Parathyroid adenoma (tissue), 2 donors: Measurements from ENCODE around the gene ADORA1.
A peak's percentile ranks its signal among the peaks of the same experiment; 100 is the strongest.

Experiments used
- H2AFZ ChIP-seq: fragments of 300-600 bp; sonication (generic); one replicate; pipeline ENCODE4 v1.7.0; 2017; ENCODE audit warnings: antibody characterized with exemption, mild to moderate bottlenecking
- H3K27ac ChIP-seq: fragments of 300-600 bp; sonication (generic); one replicate; pipeline ENCODE4 v1.7.0; 2017
- H3K27me3 ChIP-seq: fragments of 300-600 bp; sonication (generic); one replicate; pipeline ENCODE4 v1.7.0; 2017; ENCODE audit warnings: low read length; ENCODE audit not compliant: control insufficient read depth, insufficient read depth
- H3K36me3 ChIP-seq: fragments of 300-600 bp; sonication (generic); one replicate; pipeline ENCODE4 v1.7.0; 2017; ENCODE audit warnings: low read length; ENCODE audit not compliant: control insufficient read depth, insufficient read depth
- H3K4me1 ChIP-seq: fragments of 300-600 bp; sonication (generic); one replicate; pipeline ENCODE4 v1.7.0; 2017; ENCODE audit warnings: control low read depth
- H3K4me2 ChIP-seq: fragments of 300-600 bp; sonication (generic); one replicate; pipeline ENCODE4 v1.7.0; 2017; ENCODE audit warnings: low read length
- H3K4me3 ChIP-seq: fragments of 300-600 bp; sonication (generic); one replicate; pipeline ENCODE4 v1.7.0; 2017; ENCODE audit warnings: low read depth, low read length
- H3K79me2 ChIP-seq: fragments of 300-600 bp; sonication (generic); one replicate; pipeline ENCODE4 v1.7.0; 2017; ENCODE audit warnings: control low read depth
- H3K9ac ChIP-seq: fragments of 300-600 bp; sonication (generic); one replicate; pipeline ENCODE4 v1.7.0; 2017; ENCODE audit warnings: mild to moderate bottlenecking
- H3K9me3 ChIP-seq: fragments of 300-600 bp; sonication (generic); one replicate; pipeline ENCODE4 v1.7.0; 2017; ENCODE audit warnings: low read length; ENCODE audit not compliant: control insufficient read depth
- TF ChIP-seq, protein P1 (sequence below): fragments of 300-600 bp; sonication (generic); IDR thresholded peaks from one replicate; pipeline ENCODE4 v1.7.0; 2017; ENCODE audit warnings: antibody characterized with exemption, mild to moderate bottlenecking
- donor health status: primary hyperparathyroidism.

The ADORA1 gene

GRCh38 chr1:203153989-203154821, 26.7 kb downstream of the ADORA1 start:
- Histone ChIP-seq H3K4me2 (peak overlapping the region; percentile 49), H3K9me3 (no peaks in the 10 kb centered on the region), H3K27me3 (no peaks in the 10 kb centered on the region), H2AFZ (peak overlapping the region; percentile 50), H3K4me3 (no peak overlapping the region), H3K36me3 (no peaks in the 10 kb centered on the region), H3K4me1 (peaks cover 62% of the 10 kb centered on the region), H3K79me2 (no peaks in the 10 kb centered on the region), H3K9ac (no peak overlapping the region), H3K27ac (peak overlapping the region; percentile 98)
- TF ChIP-seq, protein P1, sequence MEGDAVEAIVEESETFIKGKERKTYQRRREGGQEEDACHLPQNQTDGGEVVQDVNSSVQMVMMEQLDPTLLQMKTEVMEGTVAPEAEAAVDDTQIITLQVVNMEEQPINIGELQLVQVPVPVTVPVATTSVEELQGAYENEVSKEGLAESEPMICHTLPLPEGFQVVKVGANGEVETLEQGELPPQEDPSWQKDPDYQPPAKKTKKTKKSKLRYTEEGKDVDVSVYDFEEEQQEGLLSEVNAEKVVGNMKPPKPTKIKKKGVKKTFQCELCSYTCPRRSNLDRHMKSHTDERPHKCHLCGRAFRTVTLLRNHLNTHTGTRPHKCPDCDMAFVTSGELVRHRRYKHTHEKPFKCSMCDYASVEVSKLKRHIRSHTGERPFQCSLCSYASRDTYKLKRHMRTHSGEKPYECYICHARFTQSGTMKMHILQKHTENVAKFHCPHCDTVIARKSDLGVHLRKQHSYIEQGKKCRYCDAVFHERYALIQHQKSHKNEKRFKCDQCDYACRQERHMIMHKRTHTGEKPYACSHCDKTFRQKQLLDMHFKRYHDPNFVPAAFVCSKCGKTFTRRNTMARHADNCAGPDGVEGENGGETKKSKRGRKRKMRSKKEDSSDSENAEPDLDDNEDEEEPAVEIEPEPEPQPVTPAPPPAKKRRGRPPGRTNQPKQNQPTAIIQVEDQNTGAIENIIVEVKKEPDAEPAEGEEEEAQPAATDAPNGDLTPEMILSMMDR: no peak

DNA sequence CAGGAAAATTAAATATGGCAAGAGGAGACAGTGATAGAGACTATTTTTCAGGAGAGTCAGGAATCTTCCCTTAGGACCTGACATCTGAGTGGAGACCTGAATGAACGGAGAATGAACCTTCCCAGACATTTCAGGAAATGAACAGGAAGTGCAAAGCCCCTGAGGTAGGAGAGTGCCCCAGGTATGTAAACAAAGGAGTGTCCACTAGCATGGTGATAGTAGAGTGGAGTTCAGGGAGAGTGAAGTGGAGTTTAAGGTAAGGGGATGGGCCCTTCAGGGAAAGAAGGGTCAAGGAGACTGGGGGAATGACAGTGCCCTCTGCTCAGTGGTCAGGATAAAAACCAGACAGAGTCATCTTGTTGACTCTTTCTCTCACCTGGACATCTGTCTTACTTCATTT, 28.8 kb downstream of the ADORA1 start:
- Histone ChIP-seq H3K27me3 (no peaks in the 10 kb centered on the region), H2AFZ (no peak overlapping the region), H3K79me2 (no peaks in the 10 kb centered on the region), H3K4me2 (no peak overlapping the region), H3K4me3 (no peak overlapping the region), H3K27ac (peak overlapping the region; percentile 59), H3K4me1 (peaks cover 45% of the 10 kb centered on the region), H3K36me3 (no peaks in the 10 kb centered on the region), H3K9me3 (no peaks in the 10 kb centered on the region), H3K9ac (no peak overlapping the region)
- TF ChIP-seq, protein P1: no peak

DNA sequence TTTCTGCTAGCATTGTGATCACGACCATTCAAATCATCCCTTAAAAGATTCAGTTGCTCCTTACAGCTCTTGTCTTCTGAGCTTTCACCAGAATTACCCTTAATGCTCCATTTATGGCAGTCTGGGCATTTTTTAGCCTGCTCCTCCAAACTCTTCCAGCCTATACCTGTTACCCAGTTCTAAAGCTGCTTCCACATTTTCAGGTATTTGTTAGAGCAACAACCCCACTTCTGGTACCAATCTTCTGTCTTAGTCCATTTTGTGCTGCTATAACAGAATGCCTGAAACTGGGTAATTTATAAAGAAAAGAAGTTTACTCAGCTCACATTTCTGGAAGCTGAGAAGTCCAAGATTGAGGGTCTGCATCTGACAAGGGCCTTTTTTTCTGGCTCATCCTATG, 30.9 kb downstream of the ADORA1 start:
- Histone ChIP-seq H3K79me2 (no peaks in the 10 kb centered on the region), H3K4me2 (no peak overlapping the region), H3K27ac (no peak overlapping the region), H3K36me3 (no peaks in the 10 kb centered on the region), H3K9ac (no peak overlapping the region), H3K4me3 (no peak overlapping the region), H3K9me3 (no peaks in the 10 kb centered on the region), H2AFZ (no peak overlapping the region), H3K27me3 (no peaks in the 10 kb centered on the region), H3K4me1 (peaks cover 26% of the 10 kb centered on the region)
- TF ChIP-seq, protein P1: no peak

DNA sequence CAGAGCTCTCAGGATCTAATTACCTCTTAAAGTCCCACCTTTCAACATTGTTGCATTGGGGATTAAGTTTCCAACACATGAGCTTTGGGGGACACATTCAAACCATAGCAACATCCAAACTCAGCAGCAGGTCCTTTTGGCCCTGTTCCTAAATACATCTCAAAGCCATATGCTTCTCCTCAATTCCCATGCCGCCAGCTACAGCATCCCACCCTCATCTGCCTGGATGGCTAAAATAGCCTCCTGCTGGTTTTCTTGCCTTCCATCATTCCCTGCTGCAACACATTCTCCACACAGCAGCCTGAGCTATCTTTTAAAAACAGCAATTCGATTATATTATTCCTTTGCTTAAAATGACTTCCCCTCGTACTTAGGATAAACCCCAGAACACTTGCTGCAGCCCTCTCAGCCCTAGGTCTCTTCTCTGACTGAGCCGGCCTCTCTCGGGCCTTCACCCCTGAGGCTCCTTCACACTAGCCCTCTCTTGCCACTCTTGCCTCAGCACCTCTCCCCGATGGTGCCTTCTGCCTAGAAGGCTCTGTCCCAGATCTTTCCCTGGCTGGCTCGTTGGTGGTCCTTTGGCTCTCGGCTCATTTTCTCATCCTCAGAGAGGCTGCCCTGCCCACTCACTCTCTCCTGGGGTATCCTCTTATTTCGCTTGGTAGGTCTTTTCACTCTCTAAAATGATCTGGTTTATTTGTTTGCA, 31.6 kb downstream of the ADORA1 start:
- no peak overlapping the region for H3K4me2 ChIP-seq
- peaks cover 19% of the 10 kb centered on the region for H3K4me1 ChIP-seq
- no peaks in the 10 kb centered on the region for H3K27me3 ChIP-seq
- no peaks in the 10 kb centered on the region for H3K79me2 ChIP-seq
- TF ChIP-seq, protein P1: no peak
- H3K9ac ChIP-seq: no peak overlapping the region
- H3K4me3 ChIP-seq: no peak overlapping the region
- H3K27ac ChIP-seq: no peak overlapping the region
- no peak overlapping the region for H2AFZ ChIP-seq
- no peaks in the 10 kb centered on the region for H3K36me3 ChIP-seq
- H3K9me3 ChIP-seq: no peaks in the 10 kb centered on the region
